Lower leg skin (tissue), 4 donors: ENCODE results near the gene SLC46A3. TPM values are rescaled to one million over a fixed set of nuclear protein-coding genes. Genes with fewer than 3 reads are reported as not detected.

Experiments
- DNase-seq, 2 donors: peaks; one replicate each; pipeline ENCODE4 v3.0.0-alpha.2; 2019; ENCODE audit warnings: low spot score in 2 of 2
- H3K4me3 ChIP-seq: fragments of 200-600 bp; sonication (generic); 2 replicates; pipeline ENCODE4 v1.5.1; 2017; ENCODE audit warnings: mild to moderate bottlenecking, low read depth; ENCODE audit not compliant: poor library complexity, severe bottlenecking
- CTCF ChIP-seq, 3 donors: fragments of 450-650 bp; IDR thresholded peaks; one replicate each; pipeline ENCODE4 v1.5.1; 2016; ENCODE audit warnings: antibody characterized with exemption in 3 of 3, mild to moderate bottlenecking in 3 of 3, moderate library complexity in 2 of 3
- POLR2A ChIP-seq, 2 donors: fragments of 450-650 bp; IDR thresholded peaks; one replicate each; pipeline ENCODE4 v1.6.1; 2016 to 2017; ENCODE audit warnings: antibody characterized with exemption in 2 of 2, mild to moderate bottlenecking in 1 of 2, moderate library complexity in 1 of 2
- WGBS, 2 donors: methylation state at CpG; one replicate each; pipeline ENCODE4 v1.1.5; 2018; 5-methylcytosine and 5-hydroxymethylcytosine counted together
- intact Hi-C: fragments of 100-400 bp; cut with DNase I; formaldehyde crosslinking; loops from one replicate; pipeline ENCODE4 v1.15.0; 2023; ENCODE audit warnings: low total_unique reads
- total RNA-seq, 4 donors: library from RNA; depleted of rRNA; stranded (reverse); fragments of >200 nt; gene quantifications; one replicate each; pipeline ENCODE4 v1.1.0, GENCODE V29; 2016

SLC46A3 gene
- total RNA-seq, 4 donors from 2014 or later, result 5.4 to 16.5 (median 9.3) TPM

- DNase-seq, result no peak
- WGBS, 2 donors, result 93 to 97% methylated on average over 2 of the region's 2 CpGs
- H3K4me3 ChIP-seq, result no peak overlapping the region
- intact Hi-C loops, result no loop called here
- TF ChIP-seq CTCF (IDR thresholded peaks at IDR 0.05) (no peak), POLR2A (IDR thresholded peaks at IDR 0.05) (no peak)
These were observed 68.5 kb downstream of the SLC46A3 start for GRCh38 chr13:28650284-28650683.

Other genes with a start within 250 kb of the SLC46A3 start
- 10 to 100 TPM in 2 of 4 donors, 1 to 10 TPM in 2; 5.3 to 16.3 (median 9.7) TPM for gene FLT1, start 223.8 kb downstream of the SLC46A3 start, total RNA-seq
- gene POMP, start 59.8 kb downstream of the SLC46A3 start, total RNA-seq, result 10 to 100 TPM; 23.8 to 43.4 (median 40.3) TPM
- 1 to 10 TPM in 1 of 4 donors, under 1 TPM in 1, not detected in 2; 0.13 to 1.9 TPM for gene MTUS2, start 101.4 kb upstream of the SLC46A3 start, total RNA-seq